ENCODE results near the gene CEP290. TPM values are rescaled to one million over a fixed set of nuclear protein-coding genes. Genes with fewer than 3 reads are reported as not detected.
"Not testable (repeated sequence)": the region's sequence is repeated elsewhere in the genome, so short reads cannot be mapped to it uniquely, and the experiment has no call there.

CEP290 gene
- total and polyA plus RNA-seq, 2 donors (not counting 3 experiments of a cell fraction or from before 2014, with no cell fraction given): 3.9 to 16.5 TPM

- peak overlapping the region; percentile 96 for H3K4me2 ChIP-seq (ENCODE audit: insufficient read depth, low read length)
- peaks cover 29% of the 10 kb centered on the region for H3K79me2 ChIP-seq (ENCODE audit: control insufficient read depth, insufficient read depth, low read length)
- peaks cover 15% of the 10 kb centered on the region for H3K4me1 ChIP-seq (ENCODE audit: control insufficient read depth, extremely low read depth, insufficient read depth, low read length)
- TF ChIP-seq JUN (IDR thresholded peaks at IDR 0.05; ENCODE audit: borderline replicate concordance, insufficient read depth, insufficient read length, low read depth): no peak
- no peak for TF ChIP-seq POLR2AphosphoS5 (IDR thresholded peaks at IDR 0.05; ENCODE audit: insufficient read depth, low read depth, low read length)
- no peak for TF ChIP-seq EZH2 (IDR thresholded peaks at IDR 0.05; ENCODE audit: borderline replicate concordance, low read depth, low read length, severe bottlenecking)
- no peak for TF ChIP-seq MAX (IDR thresholded peaks at IDR 0.05; ENCODE audit: insufficient read depth, insufficient read length)
- TF ChIP-seq FOS (IDR thresholded peaks at IDR 0.05; ENCODE audit: borderline replicate concordance, insufficient read depth, low read length): no peak
- no peak for DNase-seq (ENCODE audit: low read depth, low spot score)
- BruUV-seq (replicated peaks): TSS peak; percentile 59
- H3K9me1 ChIP-seq (replicated peaks; ENCODE audit: control insufficient read depth, extremely low read depth, insufficient read depth, low read length): no peaks in the 10 kb centered on the region
- dilution Hi-C loops (cut with MboI; ENCODE audit: extremely low pct_ligation_motif_present, low sequenced_read_pairs): no loop called here
- no peaks in the 10 kb centered on the region for H4K20me1 ChIP-seq (replicated peaks; ENCODE audit: control insufficient read depth, extremely low read depth, insufficient read depth, low read length)
- peak overlapping the region; percentile 12 for H3K27ac ChIP-seq (ENCODE audit: insufficient read depth, low read depth, low read length)
- peak overlapping the region; percentile 72 for H3K9ac ChIP-seq (replicated peaks; ENCODE audit: extremely low read depth, insufficient read depth, low read length)
- H3K36me3 ChIP-seq (ENCODE audit: control insufficient read depth in 2 of 2, extremely low read depth in 1 of 2, insufficient read depth in 2 of 2, low read length in 2 of 2): no peaks in the 10 kb centered on the region
- POLR2A ChIA-PET: no interaction called here
- intact Hi-C loops (cut with micrococcal nuclease): loop anchor here (5.0 kb wide), 3 partner anchors 155 to 755 kb away; no protein-coding TSS in a partner anchor
- no peaks in the 10 kb centered on the region for H3K9me3 ChIP-seq (replicated peaks; ENCODE audit: control insufficient read depth, insufficient read depth, low read length)
- peak overlapping the region; percentile 60 for H2AFZ ChIP-seq (ENCODE audit: low read depth, low read length)
- H3K4me3 ChIP-seq (replicated peaks in 1 of 3; ENCODE audit: insufficient read depth in 1 of 3, low read depth in 1 of 3, low read length in 3 of 3): peak overlapping the region; percentile 23 to 88 (median 68)
- no peaks in the 10 kb centered on the region for H3K27me3 ChIP-seq (ENCODE audit: control insufficient read depth in 2 of 2, insufficient read depth in 2 of 2, low read length in 2 of 2)
- no peak for FAIRE-seq
- CTCF ChIA-PET: interaction anchor here (1.4 kb wide), 1 partner anchor 851 kb away, joined by 9 read pairs; no protein-coding TSS in a partner anchor
Measured at GRCh38 chr12:88142610-88142991, 713 bp upstream of the CEP290 start.

GRCh38 chr12:88141425-88141773 lies 489 bp downstream of the CEP290 start:
- H3K27ac ChIP-seq (ENCODE audit: insufficient read depth, low read depth, low read length): peak overlapping the region; percentile 41
- no peaks in the 10 kb centered on the region for H3K9me3 ChIP-seq (replicated peaks; ENCODE audit: control insufficient read depth, insufficient read depth, low read length)
- H3K9ac ChIP-seq (replicated peaks; ENCODE audit: extremely low read depth, insufficient read depth, low read length): peak overlapping the region; percentile 73
- H4K20me1 ChIP-seq (replicated peaks; ENCODE audit: control insufficient read depth, extremely low read depth, insufficient read depth, low read length): no peaks in the 10 kb centered on the region
- no peak for TF ChIP-seq MYC (IDR thresholded peaks at IDR 0.05; ENCODE audit: low read depth, low read length)
- ChIA-PET CTCF (interaction anchor here (0.6 to 1.4 kb wide), 3 partner anchors 13 to 853 kb away, joined by 3 to 9 read pairs (median 3); no protein-coding TSS in a partner anchor), POLR2A (no interaction called here)
- H2AFZ ChIP-seq (ENCODE audit: low read depth, low read length): peak overlapping the region; percentile 29
- no peaks in the 10 kb centered on the region for H3K36me3 ChIP-seq (ENCODE audit: control insufficient read depth in 2 of 2, extremely low read depth in 1 of 2, insufficient read depth in 2 of 2, low read length in 2 of 2)
- H3K4me3 ChIP-seq (replicated peaks in 1 of 3; ENCODE audit: insufficient read depth in 1 of 3, low read depth in 1 of 3, low read length in 3 of 3): peak overlapping the region; percentile 18 to 88 (median 68)
- peaks cover 29% of the 10 kb centered on the region for H3K79me2 ChIP-seq (ENCODE audit: control insufficient read depth, insufficient read depth, low read length)
- DNase-seq (ENCODE audit: low read depth, low spot score) (no peak), FAIRE-seq (no peak)
- peaks cover 15% of the 10 kb centered on the region for H3K4me1 ChIP-seq (ENCODE audit: control insufficient read depth, extremely low read depth, insufficient read depth, low read length)
- TSS peak; percentile 84 for BruUV-seq (replicated peaks)
- peak overlapping the region; percentile 66 for H3K4me2 ChIP-seq (ENCODE audit: insufficient read depth, low read length)
- dilution Hi-C loops (cut with MboI; ENCODE audit: extremely low pct_ligation_motif_present, low sequenced_read_pairs): no loop called here
- no peaks in the 10 kb centered on the region for H3K9me1 ChIP-seq (replicated peaks; ENCODE audit: control insufficient read depth, extremely low read depth, insufficient read depth, low read length)
- intact Hi-C loops (cut with micrococcal nuclease): loop anchor here (5.0 kb wide), 3 partner anchors 156 to 756 kb away; no protein-coding TSS in a partner anchor
- H3K27me3 ChIP-seq (ENCODE audit: control insufficient read depth in 2 of 2, insufficient read depth in 2 of 2, low read length in 2 of 2): no peaks in the 10 kb centered on the region

- intact Hi-C loops (cut with micrococcal nuclease): loop anchor here (5.0 kb wide), 3 partner anchors 158 to 758 kb away; no protein-coding TSS in a partner anchor
Measured at GRCh38 chr12:88139711-88140110, 2.2 kb downstream of the CEP290 start.

More at GRCh38 chr12:88139711-88140110, 2.2 kb downstream of the CEP290 start:
- H3K4me3 ChIP-seq (replicated peaks in 1 of 3; ENCODE audit: insufficient read depth in 1 of 3, low read depth in 1 of 3, low read length in 3 of 3); FAIRE-seq; BruUV-seq (replicated peaks); POLR2A ChIA-PET; H3K9ac ChIP-seq (replicated peaks; ENCODE audit: extremely low read depth, insufficient read depth, low read length); H3K36me3 ChIP-seq (ENCODE audit: control insufficient read depth in 2 of 2, extremely low read depth in 1 of 2, insufficient read depth in 2 of 2, low read length in 2 of 2); H3K27me3 ChIP-seq (ENCODE audit: control insufficient read depth in 2 of 2, insufficient read depth in 2 of 2, low read length in 2 of 2); H4K20me1 ChIP-seq (replicated peaks; ENCODE audit: control insufficient read depth, extremely low read depth, insufficient read depth, low read length); dilution Hi-C loops (cut with MboI; ENCODE audit: extremely low pct_ligation_motif_present, low sequenced_read_pairs); H3K4me2 ChIP-seq (ENCODE audit: insufficient read depth, low read length); H3K9me1 ChIP-seq (replicated peaks; ENCODE audit: control insufficient read depth, extremely low read depth, insufficient read depth, low read length); CTCF ChIA-PET; H2AFZ ChIP-seq (ENCODE audit: low read depth, low read length); DNase-seq (ENCODE audit: low read depth, low spot score); H3K27ac ChIP-seq (ENCODE audit: insufficient read depth, low read depth, low read length); H3K9me3 ChIP-seq (replicated peaks; ENCODE audit: control insufficient read depth, insufficient read depth, low read length): not testable (repeated sequence)
- Histone ChIP-seq H3K4me1 (ENCODE audit: control insufficient read depth, extremely low read depth, insufficient read depth, low read length) (peaks cover 15% of the 10 kb centered on the region), H3K79me2 (ENCODE audit: control insufficient read depth, insufficient read depth, low read length) (peaks cover 17% of the 10 kb centered on the region)

Measured in endothelial cell of umbilical vein (primary cell).